K562 (cell line): ENCODE results near the gene HAPSTR1. TPM values are rescaled to one million over a fixed set of nuclear protein-coding genes. Genes with fewer than 3 reads are reported as not detected.
A peak's percentile ranks its signal among the peaks of the same experiment; 100 is the strongest.

ENCODE experiments used
- ATAC-seq: fragments of 200-7000 bp; cut with Tn5 transposase; 3 replicates; pipeline ENCODE4 v1.9.1; 2020; ENCODE audit warnings: moderate library complexity
- BruUV-seq: library from RNA; stranded (reverse); fragments of 400-500 nt; replicated peaks from 2 replicates; lab custom pipeline; 2021; lab: Mats Ljungman, UMichigan
- CTCF ChIA-PET: fragments of 300-600 bp; formaldehyde crosslinking; extraction: SDS; loops from one replicate; lab custom pipeline; 2021; ENCODE audit warnings: low intra/inter-chr PET ratio; lab: Yijun Ruan, JAX
- POLR2A ChIA-PET: fragments of 300-600, 350-650 bp; sonication (Branson Sonifier 250); formaldehyde crosslinking; extraction: SDS; loops from one replicate; lab custom pipeline; 2021; ENCODE audit warnings: antibody characterized with exemption, inconsistent platforms; lab: Yijun Ruan, JAX
- DNase-seq, 4 experiments: peaks; one replicate each; pipeline versions ENCODE4 v3.0.0 to v3.0.0-alpha.2; 2011 to 2018; ENCODE audit warnings: low spot score in 3 of 4, mixed read lengths in 3 of 4; ENCODE audit errors: extremely low read depth in 1 of 4
- FAIRE-seq: peaks from 2 replicates; lab custom pipeline; 2011; peaks lifted over from hg19 to GRCh38; lab: Jason Lieb, UNC
- H2AFZ ChIP-seq: 2 replicates; pipeline ENCODE4 v1.6.0; 2011; ENCODE audit warnings: low read depth, low read length, control low read depth, inconsistent platforms
- H3K27ac ChIP-seq: fragments of 200-600 bp; 3 replicates; pipeline ENCODE4 v1.8.0; 2011; ENCODE audit warnings: low read depth, mild to moderate bottlenecking, control low read depth, inconsistent platforms, low read length, moderate library complexity, mixed read lengths; ENCODE audit errors: extremely low read depth
- H3K27me3 ChIP-seq, 2 experiments: fragments of 300-600 bp in 1 of 2; 2 replicates in 1 of 2; 3 replicates in 1 of 2; pipeline versions ENCODE4 v1.6.0 to v1.8.0; 2011; ENCODE audit warnings: inconsistent platforms in 2 of 2, low read length in 2 of 2, mild to moderate bottlenecking in 1 of 2, mixed read lengths in 1 of 2, moderate library complexity in 1 of 2; ENCODE audit not compliant: control insufficient read depth in 2 of 2, insufficient read depth in 2 of 2
- H3K36me3 ChIP-seq: fragments of 300-600 bp; 3 replicates; pipeline ENCODE4 v1.8.0; 2011; ENCODE audit warnings: mild to moderate bottlenecking, low read length, inconsistent platforms; ENCODE audit not compliant: control insufficient read depth, insufficient read depth
- H3K4me1 ChIP-seq, 2 experiments: fragments of 200-600 bp in 1 of 2; replicated peaks in 1 of 2; 2 replicates in 1 of 2; 3 replicates in 1 of 2; pipeline versions ENCODE4 v1.5.1 to v1.8.0; 2011; ENCODE audit warnings: inconsistent platforms in 2 of 2, low read length in 2 of 2, mild to moderate bottlenecking in 1 of 2, mixed read lengths in 1 of 2, moderate library complexity in 1 of 2; ENCODE audit not compliant: control insufficient read depth in 2 of 2, insufficient read depth in 2 of 2
- H3K4me2 ChIP-seq: 2 replicates; pipeline ENCODE4 v1.6.1; 2011; ENCODE audit warnings: low read length, control low read depth, inconsistent platforms, mixed read lengths; ENCODE audit not compliant: insufficient read depth
- H3K4me3 ChIP-seq: fragments of 200-600 bp; sonication (generic), shearing (Covaris generic); 2 replicates; pipeline ENCODE4 v1.5.1; 2016; ENCODE audit warnings: control low read depth, inconsistent platforms
- H3K79me2 ChIP-seq: fragments of 200-600 bp; 3 replicates; pipeline ENCODE4 v1.8.0; 2011; ENCODE audit warnings: low read length, inconsistent platforms; ENCODE audit not compliant: control insufficient read depth, insufficient read depth
- H3K9ac ChIP-seq, 2 experiments: 2 replicates each; pipeline versions ENCODE4 v1.6.0 to v1.6.1; 2011; ENCODE audit warnings: low read depth in 2 of 2, low read length in 2 of 2, control low read depth in 1 of 2, inconsistent platforms in 1 of 2, mild to moderate bottlenecking in 1 of 2, mixed read lengths in 1 of 2; ENCODE audit not compliant: insufficient read depth in 1 of 2
- H3K9me1 ChIP-seq: one replicate; pipeline ENCODE4 v1.6.0; 2011; ENCODE audit warnings: inconsistent platforms, mild to moderate bottlenecking, low read length, moderate library complexity; ENCODE audit not compliant: control insufficient read depth, insufficient read depth
- H3K9me3 ChIP-seq: replicated peaks from 2 replicates; pipeline ENCODE4 v1.5.1; 2011; ENCODE audit warnings: low read depth, low read length, inconsistent platforms; ENCODE audit not compliant: control insufficient read depth, insufficient read depth
- H4K20me1 ChIP-seq: replicated peaks from 2 replicates; pipeline ENCODE4 v1.6.1; 2011; ENCODE audit warnings: low read length, inconsistent platforms, mixed read lengths; ENCODE audit not compliant: control insufficient read depth, insufficient read depth
- RBM17 ChIP-seq: fragments of 200-400 bp; formaldehyde crosslinking; IDR thresholded peaks from 2 replicates; pipeline ENCODE4 v1.6.1; 2017; ENCODE audit warnings: low read depth, mild to moderate bottlenecking, low read length, borderline replicate concordance
- WGBS: fragments of 100-300 bp; shearing (Covaris generic); methylation state at CpG from one replicate; pipeline ENCODE4 v1.1.6; 2016; ENCODE audit warnings: low coverage, mixed read lengths; ENCODE audit not compliant: insufficient coverage; ENCODE audit errors: missing lambda C conversion rate; 5-methylcytosine and 5-hydroxymethylcytosine counted together
- in situ Hi-C: fragments of 300-500 bp; cut with MboI; formaldehyde crosslinking; loops from 4 replicates; pipeline ENCODE4 v1.15.0; 2018; ENCODE audit warnings: inconsistent platforms, mixed read lengths
- intact Hi-C: fragments of 100-400 bp; cut with micrococcal nuclease; formaldehyde crosslinking; loops from 2 replicates; pipeline ENCODE4 v1.14.2; 2022
- polyA plus RNA-seq, 8 experiments: library from polyadenylated mRNA; depleted of rRNA in 4 of 8; stranded (reverse) in 5 of 8; unstranded in 3 of 8; fragments of >200 nt; fragmentation: Nextera tagmentation in 2 of 8; fragmentation: Illumina TruSeq in 1 of 8; extraction: Ambion mirVana in 2 of 8; extraction: Trizol in 1 of 8; gene quantifications; 2 replicates each; pipeline versions ENCODE4 v1.2.1 to v1.2.3, GENCODE V29; 2011 to 2014; ENCODE audit warnings: inconsistent platforms in 1 of 8, missing spikeins in 1 of 8
- total RNA-seq, 7 experiments: library from RNA; depleted of rRNA in 6 of 7; stranded (reverse); fragments of >200 nt in 6 of 7; fragmentation: Illumina TruSeq in 2 of 7; extraction: Trizol in 2 of 7; gene quantifications; 2 replicates each; pipeline versions ENCODE4 v1.2.1 to v1.2.3, GENCODE V29; 2011 to 2021; ENCODE audit warnings: low replicate concordance in 1 of 7
- TF ChIP-seq, protein P1 (sequence below): fragments of 450-650 bp; IDR thresholded peaks from 2 replicates; pipeline ENCODE4 v1.6.1; 2018; ENCODE audit not compliant: partially characterized antibody
- TF ChIP-seq, protein P2 (sequence below), 2 experiments: fragments of 450-650 bp in 1 of 2; sonication (generic) in 1 of 2; formaldehyde crosslinking in 1 of 2; IDR thresholded peaks in 1 of 2; conservative IDR thresholded peaks in 1 of 2; 2 replicates each; pipeline versions ENCODE4 v1.6.1 to v1.8.1; 2016 to 2023; ENCODE audit warnings: mild to moderate bottlenecking in 2 of 2, moderate library complexity in 2 of 2, inconsistent platforms in 1 of 2, missing genetic modification reagents in 1 of 2

The HAPSTR1 gene
- total and polyA plus RNA-seq, 9 of the 15 experiments (the other 6 are each of a cell fraction or from before 2014, with no cell fraction given), result 10.8 to 67.9 (median 36.5) TPM

DNA sequence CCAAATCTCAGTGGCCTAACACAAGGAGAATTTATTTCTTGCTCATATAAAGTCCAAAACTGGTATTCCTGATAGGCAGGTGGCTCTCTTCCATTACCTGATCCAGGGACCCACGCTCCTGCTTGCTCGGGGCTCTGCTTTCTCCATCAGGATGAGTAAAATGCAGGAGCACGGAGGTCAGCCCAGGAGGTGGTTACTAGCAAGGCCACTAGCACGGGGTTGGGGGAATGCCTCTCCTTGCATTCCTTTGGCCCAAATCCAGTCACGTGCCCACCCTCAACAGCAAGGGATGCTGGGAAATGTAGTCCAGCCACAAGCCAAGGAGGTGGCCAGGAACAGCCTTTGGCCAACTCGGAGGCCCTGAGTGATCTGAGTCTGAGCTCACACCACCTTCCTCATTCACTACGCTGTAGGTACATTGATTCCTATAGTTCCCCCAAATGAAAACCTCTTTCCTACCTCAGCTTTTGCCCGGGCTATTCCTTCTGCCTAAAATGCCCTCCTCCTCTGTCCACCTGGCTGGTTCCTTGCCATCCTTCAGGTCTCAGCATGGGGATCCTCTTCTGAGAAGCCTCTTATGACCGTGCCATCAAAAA, 38.3 kb upstream of the HAPSTR1 start (continued):
- TF ChIP-seq, protein P1, sequence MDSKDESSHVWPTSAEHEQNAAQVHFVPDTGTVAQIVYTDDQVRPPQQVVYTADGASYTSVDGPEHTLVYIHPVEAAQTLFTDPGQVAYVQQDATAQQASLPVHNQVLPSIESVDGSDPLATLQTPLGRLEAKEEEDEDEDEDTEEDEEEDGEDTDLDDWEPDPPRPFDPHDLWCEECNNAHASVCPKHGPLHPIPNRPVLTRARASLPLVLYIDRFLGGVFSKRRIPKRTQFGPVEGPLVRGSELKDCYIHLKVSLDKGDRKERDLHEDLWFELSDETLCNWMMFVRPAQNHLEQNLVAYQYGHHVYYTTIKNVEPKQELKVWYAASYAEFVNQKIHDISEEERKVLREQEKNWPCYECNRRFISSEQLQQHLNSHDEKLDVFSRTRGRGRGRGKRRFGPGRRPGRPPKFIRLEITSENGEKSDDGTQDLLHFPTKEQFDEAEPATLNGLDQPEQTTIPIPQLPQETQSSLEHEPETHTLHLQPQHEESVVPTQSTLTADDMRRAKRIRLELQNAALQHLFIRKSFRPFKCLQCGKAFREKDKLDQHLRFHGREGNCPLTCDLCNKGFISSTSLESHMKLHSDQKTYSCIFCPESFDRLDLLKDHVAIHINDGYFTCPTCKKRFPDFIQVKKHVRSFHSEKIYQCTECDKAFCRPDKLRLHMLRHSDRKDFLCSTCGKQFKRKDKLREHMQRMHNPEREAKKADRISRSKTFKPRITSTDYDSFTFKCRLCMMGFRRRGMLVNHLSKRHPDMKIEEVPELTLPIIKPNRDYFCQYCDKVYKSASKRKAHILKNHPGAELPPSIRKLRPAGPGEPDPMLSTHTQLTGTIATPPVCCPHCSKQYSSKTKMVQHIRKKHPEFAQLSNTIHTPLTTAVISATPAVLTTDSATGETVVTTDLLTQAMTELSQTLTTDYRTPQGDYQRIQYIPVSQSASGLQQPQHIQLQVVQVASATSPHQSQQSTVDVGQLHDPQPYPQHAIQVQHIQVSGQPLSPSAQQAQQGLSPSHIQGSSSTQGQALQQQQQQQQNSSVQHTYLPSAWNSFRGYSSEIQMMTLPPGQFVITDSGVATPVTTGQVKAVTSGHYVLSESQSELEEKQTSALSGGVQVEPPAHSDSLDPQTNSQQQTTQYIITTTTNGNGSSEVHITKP, result peak; percentile 68

DNA sequence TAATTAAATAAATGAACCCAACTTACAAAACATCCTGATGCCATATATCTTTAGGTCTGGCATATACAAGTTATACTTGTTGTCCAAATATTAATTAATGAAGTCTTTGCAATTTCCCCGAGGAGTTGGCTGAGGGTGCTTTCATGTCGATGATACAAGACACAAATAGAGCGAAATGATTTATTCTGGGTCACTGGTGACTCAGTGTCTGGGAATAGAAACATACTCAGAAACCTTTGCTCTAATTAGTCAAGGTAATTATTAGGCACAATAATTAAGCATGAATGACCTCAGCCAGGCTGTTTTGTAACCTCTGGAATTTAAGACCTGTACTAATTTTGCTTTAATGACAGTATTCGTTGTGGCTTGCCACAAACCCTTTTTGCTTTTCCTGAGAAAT, 37.0 kb upstream of the HAPSTR1 start:
- peaks cover 8 to 9% of the 10 kb centered on the region in 2 experiments; a peak in 3 of 5 replicates for H3K4me1 ChIP-seq
- no peak overlapping the region for H3K27ac ChIP-seq
- H3K27me3 ChIP-seq, result no peaks in the 10 kb centered on the region
- intact Hi-C loops, result loop anchor here (5.0 kb wide), 1 partner anchor 38 kb away; the partner anchor contains the start of gene HAPSTR1
- WGBS, result 72% methylated on average over 4 of the region's 4 CpGs
- H3K9ac ChIP-seq, result no peak overlapping the region
- H3K9me3 ChIP-seq, result no peaks in the 10 kb centered on the region
- CTCF ChIA-PET, result no interaction called here
- no peaks in the 10 kb centered on the region for H3K9me1 ChIP-seq
- TF ChIP-seq, protein P2, sequence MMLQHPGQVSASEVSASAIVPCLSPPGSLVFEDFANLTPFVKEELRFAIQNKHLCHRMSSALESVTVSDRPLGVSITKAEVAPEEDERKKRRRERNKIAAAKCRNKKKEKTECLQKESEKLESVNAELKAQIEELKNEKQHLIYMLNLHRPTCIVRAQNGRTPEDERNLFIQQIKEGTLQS (IDR thresholded peaks at IDR 0.05), result 0 out of 2 replicates have a peak, but pooled peaks have one; percentile 9
- TF ChIP-seq, protein P2 (CRISPR knock-in tag; conservative IDR thresholded peaks at IDR 0.05), result no peak
- TF ChIP-seq RBM17, result no peak
- ATAC-seq (no peak), DNase-seq (no peak), FAIRE-seq (no peak)
- in situ Hi-C loops, result loop anchor here (10.0 kb wide), 1 partner anchor 1920 kb away; no protein-coding TSS in a partner anchor
- POLR2A ChIA-PET, result interaction anchor here (1.2 kb wide), 1 partner anchor 9 kb away, joined by 3 read pairs; no protein-coding TSS in a partner anchor
- no TSS peak for BruUV-seq
- H3K4me2 ChIP-seq, result no peak overlapping the region
- no peaks in the 10 kb centered on the region for H3K79me2 ChIP-seq
- no peak overlapping the region for H2AFZ ChIP-seq
- H3K4me3 ChIP-seq, result no peak overlapping the region
- peaks cover 8% of the 10 kb centered on the region; the same call in 2 of the 3 replicates for H3K36me3 ChIP-seq
- H4K20me1 ChIP-seq, result no peaks in the 10 kb centered on the region
